Loucy (cell line): ENCODE data around the gene PPIF.

ENCODE experiments used
- H2AFZ ChIP-seq: fragments of 200-600 bp; sonication (generic); 2 replicates; pipeline ENCODE4 v1.6.0; 2016; ENCODE audit warnings: antibody characterized with exemption, mild to moderate bottlenecking, low read length, moderate library complexity
- H3F3A ChIP-seq: fragments of 200-600 bp; 2 replicates; pipeline ENCODE4 v1.6.0; 2016; ENCODE audit warnings: antibody characterized with exemption, low read depth, mild to moderate bottlenecking
- H3K27me3 ChIP-seq: fragments of 200-600 bp; sonication (generic); 2 replicates; pipeline ENCODE4 v1.6.1; 2014; ENCODE audit warnings: low read length, mild to moderate bottlenecking; ENCODE audit not compliant: insufficient read depth, poor library complexity, severe bottlenecking
- H3K36me3 ChIP-seq: fragments of 200-600 bp; sonication (generic); 2 replicates; pipeline ENCODE4 v1.6.1; 2016; ENCODE audit warnings: low read length; ENCODE audit not compliant: insufficient read depth
- H3K4me1 ChIP-seq: fragments of 200-600 bp; sonication (generic); 2 replicates; pipeline ENCODE4 v1.5.1; 2014; ENCODE audit warnings: low read length, mild to moderate bottlenecking; ENCODE audit not compliant: insufficient read depth, poor library complexity, severe bottlenecking
- H3K4me2 ChIP-seq: fragments of 200-600 bp; sonication (generic); 2 replicates; pipeline ENCODE4 v1.6.0; 2014; ENCODE audit warnings: antibody characterized with exemption, low read length, low read depth, mild to moderate bottlenecking; ENCODE audit not compliant: poor library complexity, severe bottlenecking
- H3K4me3 ChIP-seq: fragments of 200-600 bp; sonication (generic); 2 replicates; pipeline ENCODE4 v1.5.1; 2014; ENCODE audit warnings: low read length, mild to moderate bottlenecking, mixed read lengths; ENCODE audit not compliant: poor library complexity, severe bottlenecking
- H3K79me2 ChIP-seq: fragments of 200-600 bp; sonication (generic); 2 replicates; pipeline ENCODE4 v1.6.1; 2014; ENCODE audit warnings: low read length; ENCODE audit not compliant: insufficient read depth
- H3K9ac ChIP-seq: fragments of 200-600 bp; sonication (generic); 2 replicates; pipeline ENCODE4 v1.6.0; 2014; ENCODE audit warnings: mild to moderate bottlenecking, low read depth, low read length, moderate library complexity; ENCODE audit not compliant: poor library complexity, severe bottlenecking
- H3K9me2 ChIP-seq: fragments of 200-600 bp; sonication (generic); replicated peaks from 2 replicates; pipeline ENCODE4 v1.6.1; 2016; ENCODE audit warnings: low read depth, low read length, mixed read lengths
- H3K9me3 ChIP-seq: fragments of 200-600 bp; sonication (generic); 2 replicates; pipeline ENCODE4 v1.6.1; 2014; ENCODE audit warnings: mild to moderate bottlenecking, antibody characterized with exemption, low read length, low read depth; ENCODE audit not compliant: insufficient read depth
- H4K20me1 ChIP-seq: fragments of 200-600 bp; sonication (generic); 2 replicates; pipeline ENCODE4 v1.6.0; 2014; ENCODE audit warnings: antibody characterized with exemption, low read length, mild to moderate bottlenecking; ENCODE audit not compliant: insufficient read depth, poor library complexity, severe bottlenecking
- EZH2phosphoT487 ChIP-seq: fragments of 200-600 bp; IDR thresholded peaks from 2 replicates; pipeline ENCODE4 v1.6.1; 2018; ENCODE audit warnings: antibody characterized with exemption, mild to moderate bottlenecking, moderate library complexity, borderline replicate concordance
- TF ChIP-seq, protein P1 (sequence below): fragments of 200-600 bp; sonication (generic); conservative IDR thresholded peaks from 2 replicates; pipeline ENCODE4 v1.5.1; 2014; ENCODE audit warnings: mild to moderate bottlenecking, antibody characterized with exemption, low read length

The PPIF gene

DNA sequence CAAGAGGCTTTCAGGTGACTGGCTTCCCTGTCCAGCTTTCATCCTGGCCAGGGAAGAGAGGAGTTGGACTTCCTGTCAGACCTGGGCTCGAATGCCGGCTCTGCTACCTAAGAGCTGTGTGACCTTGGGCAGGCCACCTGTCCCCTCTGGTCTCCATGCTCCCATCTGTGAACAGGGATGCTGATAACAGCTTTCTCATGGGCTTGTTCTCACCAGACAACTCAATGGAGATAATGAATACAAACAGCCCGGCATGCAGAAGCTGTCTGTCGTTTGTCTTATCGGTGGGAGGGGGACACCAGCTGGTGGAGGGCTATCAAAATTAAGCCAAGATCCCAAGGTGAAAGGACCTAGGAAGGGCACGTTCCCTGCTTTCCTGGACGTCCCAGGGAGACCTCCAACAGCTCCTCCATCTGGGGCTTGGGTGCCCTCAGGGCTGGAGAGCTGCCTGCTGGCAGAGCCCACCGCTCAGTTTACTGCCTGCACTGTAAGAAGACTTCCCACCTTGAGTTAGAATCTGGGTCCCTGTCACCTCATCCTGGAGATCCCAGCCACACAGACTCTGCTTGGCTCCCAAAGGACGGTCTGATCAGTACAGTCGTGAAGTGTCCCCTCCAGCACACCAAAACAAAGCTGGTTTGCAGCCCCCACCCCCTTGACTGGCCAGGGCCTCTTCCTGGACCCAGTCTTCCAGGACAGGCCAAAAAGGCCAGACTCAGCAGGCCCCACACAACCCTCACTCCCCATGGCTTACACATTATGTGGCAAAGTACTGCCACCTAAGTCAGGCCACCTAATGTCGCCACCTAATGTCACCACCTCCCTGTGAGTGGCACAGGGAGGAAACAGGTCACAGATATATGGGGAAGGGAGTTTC, 40.9 kb downstream of the PPIF start:
- H3K9me2 ChIP-seq: no peaks in the 10 kb centered on the region
- no peaks in the 10 kb centered on the region for H3K27me3 ChIP-seq
- no peak overlapping the region for H3K9ac ChIP-seq
- no peak overlapping the region for H3K4me2 ChIP-seq
- no peak overlapping the region for H2AFZ ChIP-seq
- H3K9me3 ChIP-seq: no peaks in the 10 kb centered on the region
- no peaks in the 10 kb centered on the region for H3K4me1 ChIP-seq
- H3K36me3 ChIP-seq: no peaks in the 10 kb centered on the region; the same call in 1 of the 2 replicates
- no peaks in the 10 kb centered on the region for H3F3A ChIP-seq
- H3K4me3 ChIP-seq: no peak overlapping the region
- no peaks in the 10 kb centered on the region for H3K79me2 ChIP-seq
- no peaks in the 10 kb centered on the region for H4K20me1 ChIP-seq
- TF ChIP-seq, protein P1, sequence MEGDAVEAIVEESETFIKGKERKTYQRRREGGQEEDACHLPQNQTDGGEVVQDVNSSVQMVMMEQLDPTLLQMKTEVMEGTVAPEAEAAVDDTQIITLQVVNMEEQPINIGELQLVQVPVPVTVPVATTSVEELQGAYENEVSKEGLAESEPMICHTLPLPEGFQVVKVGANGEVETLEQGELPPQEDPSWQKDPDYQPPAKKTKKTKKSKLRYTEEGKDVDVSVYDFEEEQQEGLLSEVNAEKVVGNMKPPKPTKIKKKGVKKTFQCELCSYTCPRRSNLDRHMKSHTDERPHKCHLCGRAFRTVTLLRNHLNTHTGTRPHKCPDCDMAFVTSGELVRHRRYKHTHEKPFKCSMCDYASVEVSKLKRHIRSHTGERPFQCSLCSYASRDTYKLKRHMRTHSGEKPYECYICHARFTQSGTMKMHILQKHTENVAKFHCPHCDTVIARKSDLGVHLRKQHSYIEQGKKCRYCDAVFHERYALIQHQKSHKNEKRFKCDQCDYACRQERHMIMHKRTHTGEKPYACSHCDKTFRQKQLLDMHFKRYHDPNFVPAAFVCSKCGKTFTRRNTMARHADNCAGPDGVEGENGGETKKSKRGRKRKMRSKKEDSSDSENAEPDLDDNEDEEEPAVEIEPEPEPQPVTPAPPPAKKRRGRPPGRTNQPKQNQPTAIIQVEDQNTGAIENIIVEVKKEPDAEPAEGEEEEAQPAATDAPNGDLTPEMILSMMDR: no peak
- TF ChIP-seq EZH2phosphoT487: no peak

DNA sequence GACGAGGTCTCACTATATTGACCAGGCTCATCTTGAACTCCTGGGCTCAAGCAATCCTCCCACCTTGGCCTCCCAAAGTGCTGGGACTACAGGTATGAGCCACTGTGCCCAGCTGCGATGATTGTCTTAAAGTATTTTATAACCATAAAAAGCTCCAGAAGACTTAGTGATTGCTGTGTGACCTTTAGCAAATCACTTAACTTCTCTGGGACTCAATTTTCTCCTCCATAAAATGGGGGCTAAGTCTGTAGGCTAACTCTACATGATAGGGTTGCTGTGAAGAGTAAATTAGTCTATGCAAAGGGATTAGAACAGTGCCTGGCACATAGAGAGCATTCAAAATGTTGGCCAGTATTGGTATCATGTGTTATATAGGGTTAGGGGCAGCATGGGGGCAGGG, 42.8 kb downstream of the PPIF start:
- Histone ChIP-seq H3K4me3 (no peak overlapping the region), H3K4me1 (no peaks in the 10 kb centered on the region), H3K36me3 (no peaks in the 10 kb centered on the region; the same call in 1 of the 2 replicates), H3K27me3 (no peaks in the 10 kb centered on the region), H4K20me1 (no peaks in the 10 kb centered on the region), H3K79me2 (no peaks in the 10 kb centered on the region), H2AFZ (no peak overlapping the region), H3K9me2 (no peaks in the 10 kb centered on the region), H3K9ac (no peak overlapping the region), H3F3A (no peaks in the 10 kb centered on the region), H3K4me2 (no peak overlapping the region), H3K9me3 (no peaks in the 10 kb centered on the region)
- TF ChIP-seq, protein P1: no peak
- TF ChIP-seq EZH2phosphoT487: no peak

DNA sequence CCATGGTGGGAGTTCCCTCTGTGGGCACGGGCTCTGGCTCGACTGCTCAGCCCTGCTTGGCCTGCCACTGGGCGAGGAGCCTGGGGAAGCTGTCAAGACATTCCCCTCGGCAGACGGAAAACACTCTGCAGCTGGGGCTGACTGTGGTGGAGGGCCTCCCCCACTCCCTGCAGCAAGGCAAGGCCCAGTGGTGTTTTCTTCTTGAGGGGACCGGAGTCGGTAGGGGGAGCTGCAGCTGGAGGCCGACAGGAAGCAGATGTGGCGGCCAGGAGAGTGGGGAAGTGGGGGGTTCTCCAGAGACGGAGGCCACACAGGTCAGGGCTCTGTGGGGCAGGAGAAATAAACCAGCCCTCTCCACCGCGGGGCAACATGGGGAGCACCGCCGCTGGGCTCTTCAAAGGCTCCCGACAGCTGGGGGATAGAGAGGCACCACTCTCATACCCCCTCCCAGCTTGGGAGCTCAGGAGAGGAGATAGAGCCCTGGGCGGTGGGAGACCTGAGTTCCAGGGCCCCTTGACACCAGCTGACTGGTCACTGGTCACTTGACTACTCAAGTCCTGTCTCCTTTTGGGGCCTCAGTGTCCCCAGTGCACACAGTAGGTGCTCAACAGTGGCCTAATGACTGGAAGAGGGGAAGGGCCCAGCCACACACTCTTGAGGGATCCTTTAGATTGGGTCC, 43.4 kb downstream of the PPIF start:
- Histone ChIP-seq H3K9me2 (no peaks in the 10 kb centered on the region), H3K4me2 (no peak overlapping the region), H3K4me3 (no peak overlapping the region), H3K79me2 (no peaks in the 10 kb centered on the region), H3K27me3 (no peaks in the 10 kb centered on the region), H3K9ac (no peak overlapping the region), H3K36me3 (no peaks in the 10 kb centered on the region; the same call in 1 of the 2 replicates), H3F3A (no peaks in the 10 kb centered on the region), H3K9me3 (no peaks in the 10 kb centered on the region), H2AFZ (no peak overlapping the region), H3K4me1 (no peaks in the 10 kb centered on the region), H4K20me1 (no peaks in the 10 kb centered on the region)
- TF ChIP-seq EZH2phosphoT487: no peak
- TF ChIP-seq, protein P1: no peak
